ENCODE results near the gene PHF20.

- TF ChIP-seq CTCF (IDR thresholded peaks at IDR 0.05; ENCODE audit: extremely low read depth in 1 of 2, insufficient read depth in 1 of 2, low read depth in 1 of 2, low read length in 2 of 2) (no peak), EZH2 (IDR thresholded peaks at IDR 0.05; ENCODE audit: borderline replicate concordance, low read depth, low read length, severe bottlenecking) (no peak), MAX (IDR thresholded peaks at IDR 0.05; ENCODE audit: insufficient read depth, insufficient read length) (no peak), FOS (IDR thresholded peaks at IDR 0.05; ENCODE audit: borderline replicate concordance, insufficient read depth, low read length) (no peak), POLR2A (IDR thresholded peaks at IDR 0.05; ENCODE audit: low read depth, low read length) (no peak), POLR2AphosphoS5 (IDR thresholded peaks at IDR 0.05; ENCODE audit: insufficient read depth, low read depth, low read length) (no peak), JUN (IDR thresholded peaks at IDR 0.05; ENCODE audit: borderline replicate concordance, insufficient read depth, insufficient read length, low read depth) (no peak), MYC (IDR thresholded peaks at IDR 0.05; ENCODE audit: low read depth, low read length) (no peak), GATA2 (IDR thresholded peaks at IDR 0.05; ENCODE audit: insufficient read depth, insufficient read length, low read depth, low read length) (no peak)
Observed at GRCh38 chr20:35792740-35793139, 20.9 kb downstream of the PHF20 start.
